GM19035 (cell line): ENCODE measurements around the gene PAX5.

Experiments
- ATAC-seq: cut with Tn5 transposase; IDR thresholded peaks from one replicate; pipeline ENCODE4 v1.9.1; 2021; ENCODE audit not compliant: unreplicated experiment

Gene PAX5

DNA sequence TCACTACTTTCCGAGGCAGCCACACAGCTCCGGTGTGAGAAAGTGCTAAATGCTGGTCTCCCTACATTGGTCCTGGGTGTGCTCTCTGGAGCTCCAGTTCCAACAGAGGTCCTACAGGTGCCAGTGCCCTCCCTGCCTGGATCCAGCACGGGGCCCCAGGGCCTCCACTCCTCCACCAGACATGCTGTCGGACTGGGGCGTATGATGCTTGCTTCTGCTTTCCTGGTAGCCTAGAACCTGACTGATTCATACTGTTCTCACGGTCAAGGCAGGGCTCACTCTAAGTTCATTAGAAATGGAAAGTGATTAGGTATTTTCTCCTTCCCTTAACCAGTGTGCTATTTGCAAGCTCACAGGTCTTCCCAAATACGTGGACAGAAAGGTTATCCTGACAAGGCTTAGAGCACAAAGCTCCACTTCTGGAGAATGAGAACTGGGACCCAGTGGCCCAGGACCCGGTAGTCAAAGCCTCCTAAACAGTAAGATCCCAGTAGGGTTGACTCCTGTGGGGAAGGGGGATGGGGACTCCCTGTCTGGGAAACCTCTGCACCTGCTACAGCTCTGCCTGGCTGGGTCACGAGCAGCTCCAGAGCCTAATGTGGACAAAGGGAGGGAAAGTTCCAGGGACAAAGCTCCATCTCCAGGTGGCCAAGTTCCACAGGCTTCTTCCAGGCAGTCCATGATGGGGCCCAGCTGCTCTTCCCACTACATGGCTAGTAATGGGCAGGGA is 98.1 kb downstream of the PAX5 start:
- ATAC-seq, result peak; percentile 76

DNA sequence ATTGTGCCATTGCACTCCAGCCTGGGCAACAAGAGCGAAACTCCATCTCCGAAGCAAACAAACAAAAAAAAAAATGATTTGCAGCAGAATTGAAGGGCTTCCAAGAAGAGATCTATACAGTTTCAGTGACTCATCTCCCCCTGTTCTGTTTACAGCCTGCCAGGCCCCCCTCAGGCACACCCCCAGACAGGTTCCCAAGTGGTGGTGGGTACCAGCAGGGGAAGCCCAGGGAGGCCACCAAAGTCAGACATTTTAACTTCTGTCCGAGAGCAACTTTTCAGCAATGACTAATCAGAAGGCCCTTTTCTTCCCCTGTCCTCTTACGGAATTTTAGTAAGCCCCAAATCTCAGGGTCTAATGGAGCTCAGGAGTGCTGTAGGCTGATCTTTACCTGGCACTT is 98.7 kb downstream of the PAX5 start:
- ATAC-seq, result peak; percentile 30

DNA sequence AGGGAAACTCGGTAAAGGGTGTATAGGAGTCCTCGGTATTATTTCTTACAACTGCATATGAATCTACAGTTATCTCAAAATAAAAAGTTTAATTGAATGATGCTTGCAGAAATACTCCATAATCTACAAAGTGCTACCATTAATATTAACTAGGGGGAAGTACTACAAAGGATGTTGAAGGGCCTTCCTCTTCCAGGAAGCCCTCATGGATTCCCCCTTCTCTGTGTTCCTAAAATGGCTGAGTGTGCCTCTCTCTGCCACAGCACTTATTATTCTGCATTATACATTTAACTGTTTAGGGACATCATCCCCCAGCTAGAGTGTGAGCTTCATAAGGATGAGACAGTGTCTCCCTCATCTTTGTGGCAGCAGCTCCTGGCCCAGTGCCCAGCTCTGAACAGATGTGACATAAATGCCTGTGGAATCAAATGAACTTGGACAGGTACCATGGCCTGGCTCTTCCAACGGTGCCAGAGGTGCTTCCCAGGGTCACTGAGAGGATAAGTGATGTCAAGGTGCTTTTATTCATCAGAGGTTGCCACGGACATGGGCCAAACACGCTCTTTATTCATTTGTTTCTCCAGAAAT is 99.5 kb downstream of the PAX5 start:
- ATAC-seq, result no peak

DNA sequence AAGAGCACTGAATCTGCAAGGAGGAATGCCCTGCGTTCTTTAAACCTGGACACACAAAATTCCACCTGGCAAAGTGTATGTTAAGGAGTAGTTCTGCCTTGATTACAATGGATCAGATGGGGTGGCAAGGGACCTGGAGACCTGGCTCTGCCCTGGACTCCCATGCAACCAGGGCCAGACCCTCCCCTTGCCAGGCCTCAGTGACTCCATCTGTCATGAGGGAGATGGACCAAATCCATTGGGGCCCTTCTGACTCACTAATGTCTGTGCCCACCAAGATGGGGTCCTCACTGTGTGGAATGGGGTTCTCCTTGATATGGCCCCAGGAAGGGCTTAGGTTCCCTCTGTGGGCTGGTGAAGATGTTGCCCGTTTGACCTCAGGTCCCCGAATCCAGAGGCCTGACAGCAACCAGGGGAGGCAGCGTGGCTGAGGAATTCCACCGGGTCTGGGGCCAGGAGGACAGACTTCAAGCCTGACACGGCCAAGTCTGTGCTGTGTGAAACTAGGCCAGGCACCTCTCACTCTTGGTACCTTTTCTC is 100.3 kb downstream of the PAX5 start:
- no peak for ATAC-seq

DNA sequence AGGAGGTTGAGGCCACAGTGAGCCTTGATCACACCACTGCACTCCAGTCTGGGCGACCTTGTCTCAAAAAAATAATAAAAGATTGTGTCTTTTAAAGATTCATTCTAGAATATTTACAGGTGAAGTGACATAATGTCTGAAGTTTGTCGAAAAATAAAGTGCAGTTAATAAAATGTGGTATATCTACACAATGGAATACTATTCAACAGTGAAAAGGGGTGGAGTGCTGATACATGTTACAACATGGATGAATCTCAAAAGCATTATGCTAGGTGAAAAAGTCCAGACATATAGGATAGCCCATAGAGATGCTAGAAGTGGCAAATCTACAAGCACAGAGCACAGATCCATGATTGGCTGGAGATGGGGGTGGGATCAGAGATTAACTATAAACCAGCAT is 101.9 kb downstream of the PAX5 start:
- no peak for ATAC-seq

DNA sequence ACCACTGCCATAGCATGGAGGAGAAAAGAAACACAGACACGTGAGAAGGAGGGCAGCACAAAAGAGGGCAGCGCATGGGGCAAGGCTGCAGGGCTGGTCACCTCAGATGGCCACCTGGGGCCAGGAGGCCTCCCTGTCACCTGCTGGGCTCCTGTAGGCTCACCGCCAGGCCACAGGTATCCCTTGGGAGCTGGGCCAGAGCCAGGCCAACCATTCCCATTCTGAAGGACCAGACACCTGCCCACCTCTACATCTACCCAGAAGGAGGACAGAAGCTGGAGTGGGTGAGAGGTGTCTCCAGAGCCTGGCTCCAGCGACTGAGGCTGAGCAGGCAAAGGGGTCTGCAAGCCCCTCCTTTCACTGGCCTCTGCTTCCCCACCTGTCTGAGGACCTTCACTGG is 103.1 kb downstream of the PAX5 start:
- no peak for ATAC-seq

DNA sequence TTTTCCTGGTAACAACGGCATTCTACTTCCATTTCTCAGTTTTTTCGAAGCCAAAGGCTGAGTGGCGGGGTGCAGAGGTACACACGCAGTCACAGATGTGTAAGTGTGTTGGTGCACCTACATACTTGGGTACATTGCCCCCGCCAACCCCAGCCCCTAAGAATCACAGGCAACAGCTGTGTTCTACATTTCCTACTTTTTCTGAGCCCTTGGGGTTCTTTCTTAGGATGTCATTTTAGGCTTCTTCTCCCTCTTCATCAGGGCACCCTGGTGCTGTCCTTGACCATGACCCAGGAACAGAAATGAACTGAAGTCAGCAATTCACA is 104.8 kb downstream of the PAX5 start:
- no peak for ATAC-seq

DNA sequence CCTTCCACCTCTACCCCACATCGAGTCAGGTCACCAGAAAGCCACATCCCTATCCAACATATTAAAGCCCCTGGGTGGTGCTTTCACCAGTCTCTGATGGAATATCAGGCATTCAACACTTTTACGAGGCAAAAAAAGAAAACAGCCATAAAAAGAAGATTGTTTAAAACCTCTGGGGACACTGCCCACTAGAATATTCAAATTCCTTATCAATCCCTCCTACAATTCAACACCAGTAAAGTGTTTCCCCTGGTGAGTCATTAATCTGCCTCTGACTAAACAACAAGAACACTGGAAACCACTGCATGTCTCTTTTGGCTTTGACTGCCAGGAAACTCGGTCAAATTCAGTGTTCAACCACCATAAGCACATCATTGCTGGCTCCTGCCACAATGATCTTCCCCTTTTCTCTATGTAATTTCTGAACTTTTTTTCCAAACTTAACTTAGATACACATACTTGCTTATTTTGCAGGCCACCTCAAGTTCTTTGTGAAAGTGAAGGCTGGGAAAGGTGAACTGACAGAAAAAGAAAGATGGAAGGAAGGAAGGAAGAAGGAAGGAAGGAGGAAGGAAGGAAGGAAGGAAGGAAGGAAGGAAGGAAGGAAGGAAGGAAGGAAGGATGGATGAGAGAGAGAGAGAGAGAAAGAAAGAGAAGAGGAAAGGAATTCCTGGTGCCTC is 105.3 kb downstream of the PAX5 start:
- peak; percentile 51 for ATAC-seq

DNA sequence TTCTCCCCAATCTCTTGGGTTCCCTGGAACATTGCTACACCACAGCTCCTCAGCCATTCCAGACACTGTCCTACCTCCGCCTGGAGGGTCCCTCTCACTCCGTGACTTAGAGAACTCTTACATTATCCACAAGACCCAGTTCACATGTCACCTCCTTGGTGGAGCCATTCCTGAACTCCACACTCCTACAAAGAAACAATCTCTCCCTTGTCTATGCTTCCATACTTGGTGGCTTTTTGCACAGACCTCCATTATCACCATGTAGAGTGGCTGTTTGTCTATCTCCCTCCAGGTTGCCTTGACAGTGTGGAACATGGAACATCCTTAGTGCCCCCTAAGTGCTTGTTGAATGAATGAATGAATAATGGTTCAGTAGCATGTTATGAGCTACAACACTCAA is 105.9 kb downstream of the PAX5 start:
- no peak for ATAC-seq

DNA sequence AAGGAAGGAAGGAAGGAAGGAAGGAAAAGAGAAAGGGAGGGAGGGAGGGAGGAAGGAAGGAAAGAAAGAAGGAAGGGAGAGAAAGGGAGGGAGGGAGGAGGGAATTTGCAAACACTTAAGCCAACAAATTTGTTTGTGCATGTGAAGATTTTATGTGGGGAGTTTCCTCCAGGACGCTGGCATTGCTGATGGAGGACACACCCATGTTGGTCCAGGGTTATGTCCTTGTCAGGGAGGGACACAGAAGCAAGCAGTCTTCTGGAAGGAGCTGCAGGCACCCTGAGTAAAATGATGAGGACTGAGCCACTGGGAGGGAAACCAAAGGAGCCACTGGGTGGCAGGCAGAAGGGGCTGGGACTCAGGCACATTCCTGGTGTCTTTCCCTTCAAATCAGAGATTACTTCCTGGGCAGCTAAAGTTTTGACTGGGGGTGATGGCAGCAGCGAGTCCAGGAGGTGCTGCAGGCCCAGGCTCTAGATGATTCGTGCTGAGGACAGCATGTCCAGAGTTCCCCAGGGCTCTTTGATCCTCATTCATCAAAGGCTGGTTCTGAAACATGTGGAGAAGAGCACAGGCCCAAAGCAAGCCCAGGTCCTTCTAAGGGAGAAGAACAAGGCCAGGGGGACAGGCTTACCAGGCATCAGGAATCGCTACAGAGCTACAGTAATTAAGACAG is 109.2 kb downstream of the PAX5 start:
- no peak for ATAC-seq

DNA sequence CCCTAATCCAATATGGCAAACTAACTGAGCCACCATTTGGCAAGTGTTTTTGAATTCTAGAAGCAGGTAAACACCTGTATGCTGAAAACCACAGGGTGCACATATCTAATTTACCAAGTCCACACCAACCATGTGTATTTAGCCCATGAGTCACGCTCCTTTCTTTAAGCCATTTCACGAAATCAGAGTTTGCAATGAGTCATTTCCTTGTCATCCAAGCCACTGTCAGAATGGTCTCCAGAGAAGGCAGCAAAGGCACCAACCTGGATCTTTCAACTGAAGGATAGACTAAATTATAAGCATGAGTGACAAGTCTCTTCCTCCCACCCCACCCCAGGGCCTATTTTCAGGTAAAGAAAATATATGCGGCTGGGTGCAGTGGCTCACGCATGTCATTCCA is 110.0 kb downstream of the PAX5 start:
- no peak for ATAC-seq

DNA sequence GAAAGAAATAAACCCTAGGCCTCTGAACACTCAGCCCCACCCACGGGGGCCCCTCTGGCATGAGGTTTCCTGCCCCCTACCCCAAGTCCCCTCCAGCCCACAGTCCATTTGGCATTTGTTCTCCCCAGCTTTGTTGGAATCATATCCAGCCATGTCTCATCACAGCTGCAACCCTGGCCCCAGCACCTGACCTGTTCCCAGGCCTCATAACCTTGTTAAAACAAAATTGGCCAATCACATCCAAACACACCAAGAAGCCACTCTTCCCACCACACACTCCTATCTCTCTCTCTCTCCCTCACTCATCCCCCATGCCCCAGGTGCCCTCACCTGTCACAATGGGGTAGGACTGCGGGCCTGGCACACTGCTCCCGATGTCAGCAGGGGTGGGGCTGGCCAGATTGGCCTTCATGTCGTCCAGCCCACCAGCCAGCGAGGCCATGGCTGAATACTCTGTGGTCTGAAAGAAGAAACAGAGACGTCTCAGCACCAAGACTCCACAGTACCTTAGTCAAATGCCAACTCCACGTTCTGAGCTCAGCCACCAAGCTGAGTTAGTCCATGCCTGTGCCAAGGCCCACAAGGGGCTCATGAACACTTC is 110.9 kb downstream of the PAX5 start:
- ATAC-seq, result no peak

DNA sequence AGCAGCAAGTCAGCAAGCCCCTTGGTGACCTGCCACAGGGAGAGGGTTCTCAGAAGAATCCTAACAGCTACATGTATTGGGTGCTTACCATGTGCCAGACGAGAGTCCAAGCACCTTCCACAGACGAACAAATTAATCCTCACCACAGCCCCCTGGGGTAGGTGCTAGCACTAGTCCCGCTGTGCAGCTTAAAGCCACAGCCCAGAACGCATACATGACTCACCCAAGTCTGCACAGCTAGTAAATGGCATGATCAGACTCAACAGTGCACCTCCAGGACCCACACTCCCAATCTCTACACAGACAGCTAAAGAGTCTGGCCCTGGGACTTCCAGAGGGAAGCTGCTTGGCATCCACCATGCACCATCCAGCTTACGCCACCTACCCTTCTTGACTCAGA is 111.5 kb downstream of the PAX5 start:
- ATAC-seq, result no peak

DNA sequence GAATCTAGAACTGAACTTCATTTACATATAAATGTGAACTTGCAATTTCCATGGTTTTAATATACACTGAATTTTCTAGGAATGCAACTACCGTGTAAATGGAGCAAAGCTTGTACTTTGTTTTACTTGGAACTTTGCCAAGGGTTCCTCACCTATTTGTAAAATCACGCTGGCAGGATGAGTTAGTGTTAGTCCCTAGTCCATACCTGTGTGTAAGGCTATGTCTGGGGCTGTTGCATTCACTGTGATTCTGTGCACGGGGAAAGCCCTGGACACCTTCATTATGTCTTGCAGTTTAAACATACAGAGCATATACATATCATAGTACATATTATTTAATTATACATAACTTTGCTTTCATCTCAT is 119.9 kb downstream of the PAX5 start:
- no peak for ATAC-seq

DNA sequence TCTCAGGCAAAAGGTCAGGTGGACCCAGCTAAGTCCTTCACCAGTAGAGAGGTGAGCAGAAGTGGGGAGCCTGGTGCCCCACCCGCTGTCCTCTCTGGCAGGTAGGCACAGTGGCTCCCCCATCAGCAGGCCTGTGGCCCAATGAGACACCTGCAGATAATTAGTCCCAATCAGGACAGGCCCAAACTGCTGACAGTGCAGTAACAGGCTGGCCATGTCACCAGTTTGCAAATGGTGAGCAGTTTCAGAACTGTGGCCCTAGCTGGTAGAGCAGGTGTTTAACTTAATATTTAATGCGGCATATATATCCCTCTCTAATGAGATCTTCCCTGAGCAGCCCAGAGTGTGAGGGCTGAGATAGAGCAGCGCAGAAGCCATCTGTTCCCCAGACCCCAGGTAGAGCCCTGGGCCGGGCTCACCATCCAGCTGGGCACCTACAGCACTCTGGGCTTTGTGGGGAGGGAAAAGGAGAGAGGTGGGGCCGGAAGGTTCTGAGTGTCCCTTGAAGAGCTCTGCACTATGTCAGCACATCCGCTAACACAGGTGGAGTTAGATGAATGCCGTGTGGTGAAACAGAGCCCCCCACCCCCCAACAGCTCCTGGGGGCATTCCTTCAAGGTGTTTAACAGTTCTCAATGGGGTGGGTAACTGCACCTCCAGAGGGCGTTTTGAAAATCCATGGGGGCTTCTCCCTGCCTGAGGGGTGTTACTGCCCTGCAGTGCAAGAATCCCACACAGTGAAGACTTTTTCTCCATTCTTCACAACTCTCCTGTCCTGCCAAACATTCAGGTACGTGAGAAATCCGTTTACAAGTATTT is 120.5 kb downstream of the PAX5 start:
- no peak for ATAC-seq

DNA sequence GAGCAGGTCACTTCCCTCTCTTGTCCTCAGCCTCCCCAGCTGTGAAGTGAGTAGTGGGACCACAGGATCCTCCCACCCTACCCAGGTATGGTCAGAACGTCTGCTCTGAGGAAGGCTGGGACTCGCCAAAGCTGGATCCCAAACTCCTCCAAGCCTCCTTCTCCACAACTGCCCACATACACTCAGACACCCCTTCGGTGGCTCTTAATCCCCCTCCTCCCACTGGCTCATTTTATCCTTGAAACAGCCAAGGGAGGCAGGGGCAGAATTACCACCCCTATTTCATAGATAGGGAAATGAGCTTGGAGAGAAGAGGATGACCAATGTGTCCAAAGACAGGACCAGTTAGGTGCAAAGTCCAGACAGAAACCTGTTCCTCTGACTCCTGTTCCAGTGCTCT is 121.4 kb downstream of the PAX5 start:
- ATAC-seq, result no peak

DNA sequence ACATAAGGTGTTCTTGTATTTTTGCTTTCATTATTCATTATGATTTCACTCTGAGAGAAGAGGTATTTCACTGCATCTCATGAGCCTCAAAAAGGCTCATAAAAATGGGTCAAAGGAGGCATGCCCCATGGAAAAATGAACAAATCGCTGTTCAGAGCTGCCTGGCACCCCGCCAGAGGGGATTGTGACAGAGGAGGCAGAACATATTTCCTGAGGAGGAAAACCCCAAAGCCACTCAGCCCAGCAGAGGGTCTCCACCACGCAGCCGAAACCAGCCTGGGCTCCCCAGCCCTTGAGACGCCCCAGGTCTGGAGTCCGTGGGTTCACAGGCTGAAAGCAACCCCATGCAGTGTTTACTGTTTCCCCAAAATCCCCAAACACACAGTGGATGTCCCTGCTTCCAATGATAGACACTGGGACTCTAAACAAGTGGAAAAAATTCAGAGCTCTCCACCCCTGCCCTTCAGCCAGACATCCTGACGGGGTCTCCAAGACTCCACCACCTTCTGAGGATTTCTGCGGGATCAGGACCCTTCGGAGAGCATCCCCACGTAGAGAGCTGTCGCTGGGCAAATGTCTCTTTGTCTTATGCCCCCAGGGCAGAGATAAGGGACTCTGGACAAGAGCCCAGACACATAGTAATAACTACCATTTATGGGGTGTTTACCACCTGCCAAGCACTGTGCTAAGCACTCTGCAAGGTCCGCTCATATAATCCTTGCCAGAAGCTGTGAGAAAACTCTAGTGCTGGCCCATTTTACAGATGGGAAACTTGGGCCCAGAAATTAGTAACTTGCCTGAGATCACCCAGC is 122.3 kb downstream of the PAX5 start:
- no peak for ATAC-seq

DNA sequence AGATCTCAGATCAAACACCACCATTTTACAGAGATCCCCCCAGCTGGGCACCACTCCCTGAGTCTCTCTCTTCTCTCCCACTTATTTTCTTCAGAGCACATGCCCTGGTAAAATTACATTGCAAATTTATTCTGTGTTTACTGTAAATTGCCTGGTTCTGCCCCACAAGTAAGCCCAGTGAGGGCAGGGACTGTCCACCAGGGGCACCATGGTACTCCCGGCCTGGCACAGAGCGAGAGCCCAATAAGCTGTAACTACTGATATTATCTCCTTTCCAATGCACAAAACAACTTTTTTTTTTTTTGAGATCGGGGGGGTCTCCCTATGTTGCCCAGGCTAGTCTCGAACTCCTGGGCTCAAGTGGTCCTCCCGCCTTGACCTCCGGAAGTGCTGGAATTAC is 123.0 kb downstream of the PAX5 start:
- ATAC-seq, result no peak

DNA sequence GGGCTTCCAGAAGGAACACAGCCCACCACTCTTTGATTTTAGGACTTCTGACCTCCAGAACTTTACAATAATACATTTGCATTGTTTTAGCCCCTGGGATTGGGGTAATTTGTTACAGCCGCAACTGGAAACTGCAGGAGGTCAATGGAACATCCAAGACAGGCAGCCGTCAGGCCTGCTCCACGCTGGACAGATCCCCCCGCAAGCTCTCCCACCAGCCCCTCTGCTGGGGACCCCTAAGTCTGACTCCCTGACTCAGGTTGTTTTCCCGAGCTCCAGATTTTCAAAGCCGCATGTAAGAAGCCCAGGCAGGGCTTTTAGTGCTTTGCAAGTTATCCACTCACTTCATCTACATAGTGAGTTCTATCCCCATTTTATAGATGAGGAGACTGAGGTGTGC is 127.6 kb downstream of the PAX5 start:
- no peak for ATAC-seq
